Spleen (tissue), 11 donors: ENCODE results near the gene EHBP1. TPM values are rescaled to one million over a fixed set of nuclear protein-coding genes. Genes with fewer than 3 reads are reported as not detected.

Experiments
- DNase-seq: peaks from one replicate; pipeline ENCODE4 v3.0.0-alpha.2; 2020
- H3K27ac ChIP-seq, 8 donors: fragments of 200-600 bp; sonication (generic) in 7 of 8; 1 replicate in 4 of 8; 2 replicates in 4 of 8; pipeline versions ENCODE4 v1.5.0 to v1.8.0; 2016 to 2021; ENCODE audit warnings: inconsistent platforms in 4 of 8, mild to moderate bottlenecking in 4 of 8, moderate library complexity in 1 of 8
- H3K27me3 ChIP-seq, 7 donors: fragments of 200-600 bp; sonication (generic) in 6 of 7; replicated peaks in 1 of 7; 1 replicate in 4 of 7; 2 replicates in 3 of 7; pipeline versions ENCODE4 v1.5.0 to v1.8.0; 2016 to 2021; ENCODE audit warnings: inconsistent platforms in 3 of 7, mild to moderate bottlenecking in 1 of 7
- H3K36me3 ChIP-seq, 6 donors: fragments of 200-600 bp; sonication (generic) in 5 of 6; 1 replicate in 4 of 6; 2 replicates in 2 of 6; pipeline versions ENCODE4 v1.5.0 to v1.8.0; 2016 to 2021; ENCODE audit warnings: inconsistent platforms in 2 of 6
- H3K4me1 ChIP-seq, 6 donors: fragments of 200-600 bp; sonication (generic) in 5 of 6; 1 replicate in 3 of 6; 2 replicates in 3 of 6; pipeline versions ENCODE4 v1.5.0 to v1.8.0; 2016 to 2021; ENCODE audit warnings: inconsistent platforms in 3 of 6
- H3K4me3 ChIP-seq, 8 donors: fragments of 200-600 bp; sonication (generic) in 7 of 8; 1 replicate in 4 of 8; 2 replicates in 4 of 8; pipeline versions ENCODE4 v1.5.0 to v1.8.0; 2016 to 2021; ENCODE audit warnings: inconsistent platforms in 4 of 8, mild to moderate bottlenecking in 4 of 8, moderate library complexity in 2 of 8
- H3K9me3 ChIP-seq, 8 donors: fragments of 200-600 bp; sonication (generic) in 7 of 8; 1 replicate in 4 of 8; 2 replicates in 4 of 8; pipeline versions ENCODE4 v1.5.0 to v1.8.0; 2016 to 2021; ENCODE audit warnings: inconsistent platforms in 4 of 8
- CTCF ChIP-seq, 11 experiments: fragments of 200-600 bp in 7 of 11; fragments of 450-650 bp in 4 of 11; sonication (generic) in 4 of 11; IDR thresholded peaks in 8 of 11; conservative IDR thresholded peaks in 3 of 11; 1 replicate in 7 of 11; 2 replicates in 4 of 11; pipeline versions ENCODE4 v1.4.0 to v1.8.0; 2016 to 2021; ENCODE audit warnings: antibody characterized with exemption in 11 of 11, inconsistent platforms in 4 of 11, mild to moderate bottlenecking in 1 of 11
- POLR2A ChIP-seq, 3 donors: fragments of 450-650 bp; IDR thresholded peaks; one replicate each; pipeline ENCODE4 v1.5.1; 2017; ENCODE audit warnings: antibody characterized with exemption in 3 of 3, mild to moderate bottlenecking in 1 of 3
- POLR2AphosphoS5 ChIP-seq, 3 donors: sonication (generic); formaldehyde crosslinking; IDR thresholded peaks; one replicate each; pipeline ENCODE4 v1.5.1; 2017; ENCODE audit warnings: antibody characterized with exemption in 3 of 3
- WGBS, 5 donors: extraction: QIAGEN DNeasy Blood & Tissue Kit in 3 of 5; methylation state at CpG; one replicate each; pipeline versions ENCODE4 v1.1.5 to v1.1.7; 2013 to 2018; 5-methylcytosine and 5-hydroxymethylcytosine counted together
- intact Hi-C: fragments of 100-400 bp; cut with DNase I; formaldehyde crosslinking; loops from one replicate; pipeline ENCODE4 v1.15.0; 2023; ENCODE audit warnings: low total_unique reads
- polyA plus RNA-seq, 3 donors: library from polyadenylated mRNA; stranded (reverse); fragments of 200-250 nt; gene quantifications; one replicate each; pipeline ENCODE4 v1.2.1, GENCODE V29; 2013
- total RNA-seq, 7 donors: library from RNA; depleted of rRNA in 3 of 7; stranded (reverse); fragments of >200 nt in 3 of 7; fragmentation: NEBNext Ultra II Directional in 4 of 7; extraction: Animal tissue kit (Norgen Biotek cat#: 25700) in 4 of 7; gene quantifications; one replicate each; pipeline versions ENCODE4 v1.1.0 to v1.2.1, GENCODE V29; 2016 to 2021
- donor health status: healthy with polysubstance abuse.
- donor health status: DM: no; HTN: no; CAD: no; lungs with moderate emphysema.
- donor health status: DM: no; HTN: no; CAD: no.
- donor health status: Bipolar disorder and iron deficiency.
- donor health status: healthy.
- donor health status: DM: no; HTN: no; CAD: no.
- donor health status: DM: yes; HTN: yes; CAD: no.

EHBP1 gene
- total and polyA plus RNA-seq, 10 donors, result 5.0 to 44.2 (median 31.7) TPM

GRCh38 chr2:63007813-63008458 is 302.4 kb downstream of the EHBP1 start:
- H3K36me3 ChIP-seq, result peaks cover 0 to 24% (median 0%) of the 10 kb centered on the region in 6 donors
- H3K27me3 ChIP-seq, result no peaks in the 10 kb centered on the region
- no peaks in the 10 kb centered on the region for H3K4me1 ChIP-seq
- no peaks in the 10 kb centered on the region for H3K9me3 ChIP-seq
- H3K4me3 ChIP-seq, result no peak overlapping the region
- no peak for DNase-seq
- TF ChIP-seq CTCF (IDR thresholded peaks at IDR 0.05 in 8 of 11, conservative IDR thresholded peaks at IDR 0.05 in 3 of 11), result no peak
- no peak for TF ChIP-seq POLR2A (IDR thresholded peaks at IDR 0.05)
- TF ChIP-seq POLR2AphosphoS5 (IDR thresholded peaks at IDR 0.05), result no peak
- no peak overlapping the region for H3K27ac ChIP-seq
- intact Hi-C loops, result no loop called here

GRCh38 chr2:63008838-63009237 is 303.3 kb downstream of the EHBP1 start:
- TF ChIP-seq POLR2AphosphoS5 (IDR thresholded peaks at IDR 0.05) (no peak), POLR2A (IDR thresholded peaks at IDR 0.05) (no peak), CTCF (IDR thresholded peaks at IDR 0.05 in 8 of 11, conservative IDR thresholded peaks at IDR 0.05 in 3 of 11) (no peak)
- DNase-seq, result no peak
- 92 to 100% (median 96%) methylated on average over 1 of the region's 1 CpG for WGBS, 5 donors

GRCh38 chr2:63009490-63009889 is 304.0 kb downstream of the EHBP1 start:
- Histone ChIP-seq H3K4me3 (no peak overlapping the region), H3K36me3 (peaks cover 0 to 24% (median 0%) of the 10 kb centered on the region in 6 donors), H3K27ac (no peak overlapping the region), H3K27me3 (no peaks in the 10 kb centered on the region), H3K4me1 (no peaks in the 10 kb centered on the region), H3K9me3 (no peaks in the 10 kb centered on the region)
- no peak for TF ChIP-seq CTCF (IDR thresholded peaks at IDR 0.05 in 8 of 11, conservative IDR thresholded peaks at IDR 0.05 in 3 of 11)
- no peak for DNase-seq
- intact Hi-C loops, result no loop called here

More at GRCh38 chr2:63008838-63009237, 303.3 kb downstream of the EHBP1 start:
- no peaks in the 10 kb centered on the region for H3K27me3 ChIP-seq
- intact Hi-C loops, result no loop called here
- H3K9me3 ChIP-seq, result no peaks in the 10 kb centered on the region
- no peak overlapping the region for H3K27ac ChIP-seq
- H3K4me3 ChIP-seq, result no peak overlapping the region
- no peaks in the 10 kb centered on the region for H3K4me1 ChIP-seq
- H3K36me3 ChIP-seq, result peaks cover 0 to 24% (median 0%) of the 10 kb centered on the region in 6 donors

- Histone ChIP-seq H3K36me3 (peaks cover 0 to 25% (median 0%) of the 10 kb centered on the region in 6 donors), H3K27me3 (no peaks in the 10 kb centered on the region), H3K9me3 (no peaks in the 10 kb centered on the region), H3K4me3 (no peak overlapping the region), H3K4me1 (no peaks in the 10 kb centered on the region), H3K27ac (no peak overlapping the region)
- 89 to 100% (median 98%) methylated on average over 1 of the region's 1 CpG for WGBS, 5 donors
- no peak for TF ChIP-seq CTCF (IDR thresholded peaks at IDR 0.05 in 8 of 11, conservative IDR thresholded peaks at IDR 0.05 in 3 of 11)
- no peak for TF ChIP-seq POLR2A (IDR thresholded peaks at IDR 0.05)
- no peak for TF ChIP-seq POLR2AphosphoS5 (IDR thresholded peaks at IDR 0.05)
- no peak for DNase-seq
- intact Hi-C loops, result no loop called here
Observed at GRCh38 chr2:63012541-63012940, 307.0 kb downstream of the EHBP1 start.
